ENCODE results near the gene ZNF407.

Gene ZNF407

DNA sequence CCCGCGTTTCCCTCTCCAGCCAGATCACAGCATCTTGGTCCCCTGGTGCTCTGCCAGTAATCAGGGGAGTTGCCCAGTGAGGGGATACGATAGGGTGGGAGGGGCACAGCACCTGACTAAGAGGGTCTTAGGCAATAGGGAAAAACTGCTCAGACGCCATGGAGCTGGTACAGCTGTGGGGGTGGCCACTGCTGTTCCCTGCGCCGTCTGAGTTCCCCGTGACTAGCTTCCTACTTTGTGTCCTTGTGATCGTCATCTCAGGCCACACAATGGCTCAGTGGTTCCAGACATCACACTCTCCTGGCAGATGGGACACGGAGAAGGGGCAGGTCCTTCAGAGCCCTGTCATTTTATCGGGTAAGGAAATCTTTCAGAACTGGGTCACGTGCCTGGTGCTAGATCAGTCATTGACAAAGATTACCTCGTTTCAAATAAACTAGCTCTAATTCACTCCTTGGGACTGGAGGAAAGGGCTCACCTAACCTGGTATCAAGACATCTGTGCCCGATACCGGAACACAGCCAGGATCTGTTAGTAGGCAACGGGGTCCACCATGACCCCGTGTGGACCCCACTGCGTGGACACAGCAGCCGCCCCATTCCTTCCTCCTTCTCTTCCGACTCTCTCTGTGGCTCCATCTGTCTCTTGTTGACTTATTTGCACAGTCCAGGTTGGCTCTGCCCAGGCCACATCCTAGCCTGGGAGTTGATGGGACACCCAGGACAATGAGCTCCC, 509.7 kb downstream of the ZNF407 start:
- no peak for DNase-seq (ENCODE audit: low read depth, low spot score)

DNA sequence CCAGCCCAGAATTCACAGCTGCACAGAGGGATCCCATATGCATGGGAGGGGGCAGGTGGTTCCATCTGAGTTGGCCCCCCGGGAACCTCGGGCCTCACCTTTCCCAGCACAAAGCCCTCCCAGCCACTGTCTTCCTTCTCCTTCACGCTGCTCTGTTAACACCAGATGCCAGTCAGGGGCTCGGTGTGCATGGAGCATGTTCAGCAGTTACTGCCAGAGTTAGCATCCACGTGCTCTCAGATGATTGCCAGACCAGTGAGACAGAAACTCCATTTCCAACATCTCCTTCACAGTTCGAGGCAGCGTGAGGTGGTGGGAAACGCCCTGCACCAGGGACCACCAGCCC, 510.2 kb downstream of the ZNF407 start:
- no peak overlapping the region for H3K4me3 ChIP-seq (ENCODE audit: insufficient read length, low read depth)
- no peak overlapping the region for H3K9ac ChIP-seq (ENCODE audit: insufficient read length, low read depth)
- H3K27me3 ChIP-seq (ENCODE audit: insufficient read depth, insufficient read length) = no peaks in the 10 kb centered on the region
- no peaks in the 10 kb centered on the region for H3K9me3 ChIP-seq (ENCODE audit: insufficient read depth, low read length)
- no peaks in the 10 kb centered on the region for H3K4me1 ChIP-seq (ENCODE audit: insufficient read depth, insufficient read length)
- TF ChIP-seq ZNF274 (IDR thresholded peaks at IDR 0.05; ENCODE audit: low read depth, low read length) (no peak), SUZ12 (IDR thresholded peaks at IDR 0.05; ENCODE audit: extremely low read depth, insufficient read depth, insufficient read length) (no peak), YY1 (IDR thresholded peaks at IDR 0.05; ENCODE audit: insufficient read depth, insufficient read length) (no peak)
- no peaks in the 10 kb centered on the region for H3K36me3 ChIP-seq (ENCODE audit: insufficient read depth, insufficient read length, low read length)
- no peak for DNase-seq (ENCODE audit: low read depth, low spot score)

More for the DNA sequence above, 509.7 kb downstream of the ZNF407 start:
- Histone ChIP-seq H3K9me3 (ENCODE audit: insufficient read depth, low read length) (0 out of 2 replicates have a peak, but pooled peaks cover 3% of the 10 kb centered on the region), H3K4me3 (ENCODE audit: insufficient read length, low read depth) (no peak overlapping the region), H3K36me3 (ENCODE audit: insufficient read depth, insufficient read length, low read length) (no peaks in the 10 kb centered on the region), H3K9ac (ENCODE audit: insufficient read length, low read depth) (no peak overlapping the region), H3K4me1 (ENCODE audit: insufficient read depth, insufficient read length) (no peaks in the 10 kb centered on the region), H3K27me3 (ENCODE audit: insufficient read depth, insufficient read length) (no peaks in the 10 kb centered on the region)
- TF ChIP-seq YY1 (IDR thresholded peaks at IDR 0.05; ENCODE audit: insufficient read depth, insufficient read length) (no peak), SUZ12 (IDR thresholded peaks at IDR 0.05; ENCODE audit: extremely low read depth, insufficient read depth, insufficient read length) (no peak), ZNF274 (IDR thresholded peaks at IDR 0.05; ENCODE audit: low read depth, low read length) (no peak)

DNA sequence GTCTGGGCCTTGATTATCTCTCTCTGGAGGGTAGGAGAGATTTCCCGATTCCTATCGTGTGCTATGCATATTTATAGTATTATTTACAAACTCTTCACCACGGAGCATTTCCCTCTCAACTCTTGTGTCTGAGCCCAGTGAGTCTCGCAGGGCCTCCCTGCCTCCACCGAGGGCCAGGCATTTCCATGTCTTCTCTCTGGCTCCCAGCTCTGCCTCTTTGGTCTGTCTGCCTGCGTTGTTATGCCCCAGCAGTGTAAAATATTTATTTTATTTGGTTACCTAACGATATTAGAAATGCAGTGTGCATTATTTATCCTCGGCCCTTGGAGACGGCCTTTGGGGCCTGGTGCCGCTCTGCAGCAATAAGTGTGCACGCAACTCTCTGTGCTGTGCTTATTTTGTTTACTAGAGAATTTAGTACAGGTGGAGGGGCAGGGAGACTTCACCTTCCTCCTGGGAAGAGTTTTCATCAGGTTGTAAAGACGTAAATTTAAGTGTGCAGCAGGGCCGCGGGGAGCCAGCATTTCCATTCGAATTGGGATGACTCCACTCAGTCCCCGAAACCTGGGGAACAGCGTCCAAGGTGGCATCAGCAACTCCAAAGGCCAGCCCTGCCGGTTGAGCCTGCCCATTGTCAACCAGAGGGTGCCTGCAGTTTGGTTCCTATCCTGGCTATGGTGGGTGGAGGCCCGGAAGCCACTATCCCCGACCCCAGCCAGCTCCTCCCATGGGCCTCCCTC, 511.1 kb downstream of the ZNF407 start:
- no peaks in the 10 kb centered on the region for H3K9me3 ChIP-seq (ENCODE audit: insufficient read depth, low read length)

DNA sequence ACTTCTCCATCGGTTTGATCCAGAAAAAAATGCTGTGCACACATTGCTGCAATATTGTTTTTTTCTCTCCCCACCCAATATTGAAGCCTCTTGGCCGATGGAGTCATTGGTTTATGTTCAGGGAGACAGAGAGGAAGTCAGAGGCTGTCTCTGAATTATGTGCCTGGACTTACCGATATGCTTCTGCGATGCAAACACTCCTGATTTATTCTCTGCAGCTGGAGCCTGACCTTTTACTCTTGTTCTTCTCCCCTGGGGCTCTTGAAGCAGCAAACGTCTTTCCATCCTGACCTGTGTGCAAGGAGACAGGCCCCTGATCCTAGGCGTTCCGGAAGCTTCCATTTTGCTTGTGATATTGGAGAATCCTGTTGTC, 511.6 kb downstream of the ZNF407 start:
- TF ChIP-seq SUZ12 (IDR thresholded peaks at IDR 0.05; ENCODE audit: extremely low read depth, insufficient read depth, insufficient read length) (no peak), YY1 (IDR thresholded peaks at IDR 0.05; ENCODE audit: insufficient read depth, insufficient read length) (no peak), ZNF274 (IDR thresholded peaks at IDR 0.05; ENCODE audit: low read depth, low read length) (no peak)
- H3K9me3 ChIP-seq (ENCODE audit: insufficient read depth, low read length) = no peaks in the 10 kb centered on the region
- no peaks in the 10 kb centered on the region for H3K4me1 ChIP-seq (ENCODE audit: insufficient read depth, insufficient read length)
- H3K9ac ChIP-seq (ENCODE audit: insufficient read length, low read depth) = no peak overlapping the region
- no peak overlapping the region for H3K4me3 ChIP-seq (ENCODE audit: insufficient read length, low read depth)
- no peaks in the 10 kb centered on the region for H3K36me3 ChIP-seq (ENCODE audit: insufficient read depth, insufficient read length, low read length)
- DNase-seq (ENCODE audit: low read depth, low spot score) = no peak
- no peaks in the 10 kb centered on the region for H3K27me3 ChIP-seq (ENCODE audit: insufficient read depth, insufficient read length)

More for the DNA sequence above, 511.1 kb downstream of the ZNF407 start:
- no peak for DNase-seq (ENCODE audit: low read depth, low spot score)
- Histone ChIP-seq H3K27me3 (ENCODE audit: insufficient read depth, insufficient read length) (no peaks in the 10 kb centered on the region), H3K4me3 (ENCODE audit: insufficient read length, low read depth) (no peak overlapping the region), H3K9ac (ENCODE audit: insufficient read length, low read depth) (no peak overlapping the region), H3K4me1 (ENCODE audit: insufficient read depth, insufficient read length) (no peaks in the 10 kb centered on the region), H3K36me3 (ENCODE audit: insufficient read depth, insufficient read length, low read length) (no peaks in the 10 kb centered on the region)
- TF ChIP-seq SUZ12 (IDR thresholded peaks at IDR 0.05; ENCODE audit: extremely low read depth, insufficient read depth, insufficient read length) = no peak
- TF ChIP-seq YY1 (IDR thresholded peaks at IDR 0.05; ENCODE audit: insufficient read depth, insufficient read length) = no peak
- TF ChIP-seq ZNF274 (IDR thresholded peaks at IDR 0.05; ENCODE audit: low read depth, low read length) = no peak

DNA sequence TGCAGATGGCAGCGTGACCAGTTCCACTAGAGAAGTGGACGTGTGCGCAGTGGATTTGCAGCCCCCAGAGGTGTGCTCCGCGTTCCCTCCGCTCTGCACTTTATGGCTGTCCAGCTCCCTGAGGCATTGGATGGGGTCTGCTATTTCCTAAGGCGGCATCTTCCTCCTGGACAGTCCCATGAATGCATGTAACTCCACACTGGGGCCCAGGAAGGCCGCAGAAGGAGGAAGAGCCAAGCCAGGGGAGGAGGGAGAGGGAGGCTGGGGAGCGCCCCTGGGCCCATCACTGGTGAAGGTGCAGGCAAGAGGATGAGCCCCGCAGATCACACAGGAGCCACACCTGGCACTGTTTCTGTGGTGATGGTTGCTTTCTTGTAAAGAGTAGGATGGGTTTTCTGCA, 512.1 kb downstream of the ZNF407 start:
- DNase-seq (ENCODE audit: low read depth, low spot score) = no peak
- H3K4me3 ChIP-seq (ENCODE audit: insufficient read length, low read depth) = no peak overlapping the region
- H3K27me3 ChIP-seq (ENCODE audit: insufficient read depth, insufficient read length) = no peaks in the 10 kb centered on the region
- H3K36me3 ChIP-seq (ENCODE audit: insufficient read depth, insufficient read length, low read length) = no peaks in the 10 kb centered on the region
- H3K4me1 ChIP-seq (ENCODE audit: insufficient read depth, insufficient read length) = no peaks in the 10 kb centered on the region
- TF ChIP-seq ZNF274 (IDR thresholded peaks at IDR 0.05; ENCODE audit: low read depth, low read length) (no peak), YY1 (IDR thresholded peaks at IDR 0.05; ENCODE audit: insufficient read depth, insufficient read length) (no peak), SUZ12 (IDR thresholded peaks at IDR 0.05; ENCODE audit: extremely low read depth, insufficient read depth, insufficient read length) (no peak)
- H3K9ac ChIP-seq (ENCODE audit: insufficient read length, low read depth) = no peak overlapping the region
- H3K9me3 ChIP-seq (ENCODE audit: insufficient read depth, low read length) = no peaks in the 10 kb centered on the region

DNA sequence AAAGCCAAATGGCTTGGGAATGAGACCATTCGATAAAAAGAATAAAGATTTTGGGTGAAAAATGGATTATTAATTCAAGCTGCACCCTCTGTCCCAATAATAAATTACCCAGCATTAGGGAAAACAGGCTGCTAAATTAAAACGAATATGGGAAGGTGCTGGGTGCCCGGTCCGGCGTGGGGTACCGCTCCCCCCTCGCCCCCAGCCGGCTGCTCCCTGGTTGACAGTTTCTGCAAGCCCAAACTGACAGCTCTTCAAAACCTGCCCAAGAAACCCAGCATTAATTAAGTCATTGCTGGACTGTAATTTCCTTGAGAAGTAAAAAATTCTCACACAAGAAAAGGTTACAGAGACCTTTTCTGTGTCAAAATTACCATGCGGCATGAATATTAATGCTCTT, 512.6 kb downstream of the ZNF407 start:
- TF ChIP-seq YY1 (IDR thresholded peaks at IDR 0.05; ENCODE audit: insufficient read depth, insufficient read length) = no peak
- TF ChIP-seq SUZ12 (IDR thresholded peaks at IDR 0.05; ENCODE audit: extremely low read depth, insufficient read depth, insufficient read length) = no peak
- no peak for TF ChIP-seq ZNF274 (IDR thresholded peaks at IDR 0.05; ENCODE audit: low read depth, low read length)
- DNase-seq (ENCODE audit: low read depth, low spot score) = no peak
- Histone ChIP-seq H3K27me3 (ENCODE audit: insufficient read depth, insufficient read length) (no peaks in the 10 kb centered on the region), H3K4me1 (ENCODE audit: insufficient read depth, insufficient read length) (no peaks in the 10 kb centered on the region), H3K4me3 (ENCODE audit: insufficient read length, low read depth) (no peak overlapping the region), H3K36me3 (ENCODE audit: insufficient read depth, insufficient read length, low read length) (no peaks in the 10 kb centered on the region), H3K9ac (ENCODE audit: insufficient read length, low read depth) (no peak overlapping the region), H3K9me3 (ENCODE audit: insufficient read depth, low read length) (no peaks in the 10 kb centered on the region)

DNA sequence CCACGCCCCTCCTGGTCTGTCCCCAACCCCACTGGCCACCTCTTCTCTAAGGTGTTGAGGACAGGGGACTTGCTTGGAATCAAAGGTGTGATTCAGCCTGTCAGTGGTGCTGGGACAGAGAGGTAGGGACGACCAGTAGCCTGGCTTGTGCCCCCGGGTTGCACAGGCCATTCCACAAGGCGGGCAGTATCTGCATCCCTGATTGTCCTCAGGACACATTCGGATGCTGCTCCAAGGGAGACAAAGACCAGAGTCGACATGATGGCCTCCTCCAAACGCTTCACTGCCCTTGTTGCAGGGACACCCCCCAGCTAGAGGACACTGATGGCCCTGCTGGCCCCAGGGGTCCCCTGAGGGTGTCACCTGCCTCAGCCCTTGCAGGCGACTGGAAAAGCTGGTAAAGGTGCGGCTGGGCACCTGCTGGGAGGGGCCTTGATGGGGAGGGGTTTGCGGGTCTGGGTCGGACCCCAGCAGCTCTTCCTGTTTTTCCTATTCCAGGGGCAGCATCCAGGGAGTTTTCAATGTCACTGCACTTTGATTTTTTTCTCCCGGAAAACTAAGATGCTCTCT, 513.3 kb downstream of the ZNF407 start:
- no peaks in the 10 kb centered on the region for H3K9me3 ChIP-seq (ENCODE audit: insufficient read depth, low read length)

More for the DNA sequence above, 513.3 kb downstream of the ZNF407 start:
- no peak for DNase-seq (ENCODE audit: low read depth, low spot score)
- no peaks in the 10 kb centered on the region for H3K27me3 ChIP-seq (ENCODE audit: insufficient read depth, insufficient read length)
- no peaks in the 10 kb centered on the region for H3K4me1 ChIP-seq (ENCODE audit: insufficient read depth, insufficient read length)
- no peak for TF ChIP-seq ZNF274 (IDR thresholded peaks at IDR 0.05; ENCODE audit: low read depth, low read length)
- TF ChIP-seq YY1 (IDR thresholded peaks at IDR 0.05; ENCODE audit: insufficient read depth, insufficient read length) = no peak
- no peak for TF ChIP-seq SUZ12 (IDR thresholded peaks at IDR 0.05; ENCODE audit: extremely low read depth, insufficient read depth, insufficient read length)
- H3K9ac ChIP-seq (ENCODE audit: insufficient read length, low read depth) = no peak overlapping the region
- H3K36me3 ChIP-seq (ENCODE audit: insufficient read depth, insufficient read length, low read length) = no peaks in the 10 kb centered on the region
- H3K4me3 ChIP-seq (ENCODE audit: insufficient read length, low read depth) = no peak overlapping the region

All from NT2/D1 (cell line).